SIG-M5 treated with dmso at 0.1 percent for 504 hours (cell line): ENCODE results near the gene LNP1.

Experiments
- DNase-seq: peaks from one replicate; lab custom pipeline; 2025; ENCODE audit not compliant: unreplicated experiment; lab: John Stamatoyannopoulos, UW

The LNP1 gene

GRCh38 chr3:100399341-100400071 lies 1.8 kb upstream of the LNP1 start:
- no peak for DNase-seq

- peak; percentile 41 for DNase-seq
These were observed 940 bp upstream of the LNP1 start for GRCh38 chr3:100400419-100400779.

- DNase-seq, result peak; percentile 62
These were observed 319 bp downstream of the LNP1 start for GRCh38 chr3:100401674-100402041.

GRCh38 chr3:100402256-100402655 lies 917 bp downstream of the LNP1 start:
- peak; percentile 85 for DNase-seq

- no peak for DNase-seq
These were observed 1.6 kb downstream of the LNP1 start for GRCh38 chr3:100402891-100403290.

- no peak for DNase-seq
These were observed 2.3 kb downstream of the LNP1 start for GRCh38 chr3:100403362-100404249.

GRCh38 chr3:100404250-100404548 lies 2.9 kb downstream of the LNP1 start:
- DNase-seq, result no peak

GRCh38 chr3:100407164-100407563 lies 5.8 kb downstream of the LNP1 start:
- DNase-seq, result no peak

- no peak for DNase-seq
These were observed 6.7 kb downstream of the LNP1 start for GRCh38 chr3:100407977-100408532.

GRCh38 chr3:100411091-100411982 lies 10.0 kb downstream of the LNP1 start:
- DNase-seq, result no peak

- DNase-seq, result no peak
These were observed 11.7 kb downstream of the LNP1 start for GRCh38 chr3:100412912-100413590.

- no peak for DNase-seq
These were observed 12.3 kb downstream of the LNP1 start for GRCh38 chr3:100413613-100414012.

- no peak for DNase-seq
These were observed 14.8 kb downstream of the LNP1 start for GRCh38 chr3:100416176-100416575.

- no peak for DNase-seq
These were observed 15.5 kb downstream of the LNP1 start for GRCh38 chr3:100416863-100417262.

GRCh38 chr3:100419406-100419805 lies 18.1 kb downstream of the LNP1 start:
- peak; percentile 85 for DNase-seq

- DNase-seq, result no peak
These were observed 19.5 kb downstream of the LNP1 start for GRCh38 chr3:100420885-100421284.

- no peak for DNase-seq
These were observed 22.3 kb downstream of the LNP1 start for GRCh38 chr3:100423611-100424010.

- no peak for DNase-seq
These were observed 22.9 kb downstream of the LNP1 start for GRCh38 chr3:100424261-100424660.

- DNase-seq, result no peak
These were observed 24.0 kb downstream of the LNP1 start for GRCh38 chr3:100425316-100425715.

- no peak for DNase-seq
These were observed 24.8 kb downstream of the LNP1 start for GRCh38 chr3:100426067-100426682.
